DOHH2 (cell line): ENCODE results near the gene WNT3.

ENCODE experiments used
- H3F3A ChIP-seq: fragments of 200-600 bp; sonication (generic), shearing (Covaris generic); 2 replicates; pipeline ENCODE4 v1.6.0; 2016; ENCODE audit warnings: antibody characterized with exemption, mild to moderate bottlenecking; ENCODE audit not compliant: control insufficient read depth, insufficient read depth
- H3K27ac ChIP-seq: fragments of 200-600 bp; sonication (generic); 2 replicates; pipeline ENCODE4 v1.5.1; 2014; ENCODE audit warnings: low read depth, mild to moderate bottlenecking, low read length, moderate library complexity
- H3K27me3 ChIP-seq: fragments of 200-600 bp; sonication (generic); 2 replicates; pipeline ENCODE4 v1.6.1; 2014; ENCODE audit warnings: mild to moderate bottlenecking, low read length, mixed read lengths; ENCODE audit not compliant: control insufficient read depth
- H3K36me3 ChIP-seq: fragments of 200-600 bp; sonication (generic); 2 replicates; pipeline ENCODE4 v1.6.1; 2014; ENCODE audit warnings: mild to moderate bottlenecking, low read length, moderate library complexity, mixed read lengths; ENCODE audit not compliant: control insufficient read depth
- H3K4me1 ChIP-seq: fragments of 200-600 bp; sonication (generic); 2 replicates; pipeline ENCODE4 v1.6.1; 2014; ENCODE audit warnings: mild to moderate bottlenecking, low read length, mixed read lengths; ENCODE audit not compliant: control insufficient read depth
- H3K4me2 ChIP-seq: fragments of 200-600 bp; sonication (generic); 2 replicates; pipeline ENCODE4 v1.6.0; 2014; ENCODE audit warnings: mild to moderate bottlenecking, low read length, moderate library complexity
- H3K4me3 ChIP-seq: fragments of 200-600 bp; sonication (generic); 2 replicates; pipeline ENCODE4 v1.5.1; 2014; ENCODE audit warnings: mild to moderate bottlenecking, low read length, mixed read lengths
- H3K79me2 ChIP-seq: fragments of 200-600 bp; sonication (generic); 2 replicates; pipeline ENCODE4 v1.6.1; 2014; ENCODE audit warnings: mild to moderate bottlenecking, low read length, mixed read lengths; ENCODE audit not compliant: control insufficient read depth
- H3K9me2 ChIP-seq: fragments of 200-600 bp; sonication (generic); replicated peaks from 2 replicates; pipeline ENCODE4 v1.6.1; 2014; ENCODE audit warnings: mild to moderate bottlenecking, low read length, mixed read lengths; ENCODE audit not compliant: control insufficient read depth
- H3K9me3 ChIP-seq: fragments of 200-600 bp; sonication (generic); 2 replicates; pipeline ENCODE4 v1.6.1; 2014; ENCODE audit warnings: antibody characterized with exemption, low read length, mixed read lengths; ENCODE audit not compliant: control insufficient read depth, insufficient read depth
- H4K20me1 ChIP-seq: fragments of 200-600 bp; sonication (generic); 2 replicates; pipeline ENCODE4 v1.6.0; 2014; ENCODE audit warnings: low read depth, mild to moderate bottlenecking, antibody characterized with exemption, low read length, moderate library complexity; ENCODE audit not compliant: control insufficient read depth, insufficient read depth
- EZH2phosphoT487 ChIP-seq: fragments of 200-600 bp; sonication (generic); IDR thresholded peaks from 2 replicates; pipeline ENCODE4 v1.6.1; 2017; ENCODE audit warnings: borderline replicate concordance, mild to moderate bottlenecking, antibody characterized with exemption, low read length, moderate library complexity, mixed read lengths
- TF ChIP-seq, protein P1 (sequence below): fragments of 200-600 bp; sonication (generic); IDR thresholded peaks from one replicate; pipeline ENCODE4 v1.5.1; 2014; ENCODE audit warnings: antibody characterized with exemption, mild to moderate bottlenecking, low read depth, low read length; ENCODE audit not compliant: poor library complexity, severe bottlenecking

The WNT3 gene

DNA sequence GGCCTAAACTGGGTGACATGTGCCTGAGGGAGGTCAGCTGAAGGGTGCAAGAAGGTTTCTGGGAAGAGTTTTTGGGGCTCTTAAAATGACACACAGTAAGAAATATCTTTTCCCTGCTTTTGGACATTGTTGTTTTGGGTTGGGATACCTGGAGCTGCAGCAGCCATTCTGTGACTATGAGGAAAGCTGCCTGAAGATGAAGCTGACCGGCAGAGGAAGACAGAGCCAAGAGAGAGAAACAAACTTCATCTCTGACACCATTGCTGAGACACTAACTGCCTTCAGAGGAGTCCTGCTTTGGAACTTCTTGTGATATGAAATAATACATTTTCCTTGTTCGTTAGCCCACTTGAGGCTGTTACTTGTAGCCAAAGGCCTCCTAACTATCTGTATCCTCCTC, 8.8 kb upstream of the WNT3 start:
- Histone ChIP-seq H3K4me2 (no peak overlapping the region), H3K36me3 (no peaks in the 10 kb centered on the region)

DNA sequence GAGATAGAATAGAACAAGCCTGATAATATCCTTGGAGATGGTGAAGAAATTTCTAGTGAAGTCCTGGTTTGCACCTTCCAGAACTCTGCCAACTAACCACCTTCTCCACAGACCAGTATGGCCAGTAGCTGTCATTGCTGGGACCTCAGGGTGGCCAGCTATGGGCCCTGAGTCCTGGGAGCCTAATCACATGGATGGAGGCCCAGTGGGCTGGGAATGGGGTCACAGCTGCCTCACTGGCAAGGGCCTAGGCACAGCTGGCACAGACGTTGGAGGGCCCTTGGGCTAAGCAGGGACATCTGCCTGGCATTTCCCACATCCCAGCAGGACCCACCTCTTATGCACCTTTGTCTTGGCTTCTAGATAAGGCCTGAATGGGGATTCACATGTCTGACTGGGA, 7.6 kb upstream of the WNT3 start:
- no peaks in the 10 kb centered on the region for H4K20me1 ChIP-seq
- H3K79me2 ChIP-seq = no peaks in the 10 kb centered on the region
- H3K4me1 ChIP-seq = no peaks in the 10 kb centered on the region
- no peak overlapping the region for H3K27ac ChIP-seq
- H3K9me2 ChIP-seq = no peaks in the 10 kb centered on the region
- H3K27me3 ChIP-seq = peaks cover under 1% of the 10 kb centered on the region
- H3K4me3 ChIP-seq = no peak overlapping the region
- H3K36me3 ChIP-seq = no peaks in the 10 kb centered on the region
- H3K4me2 ChIP-seq = no peak overlapping the region
- TF ChIP-seq EZH2phosphoT487 = no peak
- TF ChIP-seq, protein P1, sequence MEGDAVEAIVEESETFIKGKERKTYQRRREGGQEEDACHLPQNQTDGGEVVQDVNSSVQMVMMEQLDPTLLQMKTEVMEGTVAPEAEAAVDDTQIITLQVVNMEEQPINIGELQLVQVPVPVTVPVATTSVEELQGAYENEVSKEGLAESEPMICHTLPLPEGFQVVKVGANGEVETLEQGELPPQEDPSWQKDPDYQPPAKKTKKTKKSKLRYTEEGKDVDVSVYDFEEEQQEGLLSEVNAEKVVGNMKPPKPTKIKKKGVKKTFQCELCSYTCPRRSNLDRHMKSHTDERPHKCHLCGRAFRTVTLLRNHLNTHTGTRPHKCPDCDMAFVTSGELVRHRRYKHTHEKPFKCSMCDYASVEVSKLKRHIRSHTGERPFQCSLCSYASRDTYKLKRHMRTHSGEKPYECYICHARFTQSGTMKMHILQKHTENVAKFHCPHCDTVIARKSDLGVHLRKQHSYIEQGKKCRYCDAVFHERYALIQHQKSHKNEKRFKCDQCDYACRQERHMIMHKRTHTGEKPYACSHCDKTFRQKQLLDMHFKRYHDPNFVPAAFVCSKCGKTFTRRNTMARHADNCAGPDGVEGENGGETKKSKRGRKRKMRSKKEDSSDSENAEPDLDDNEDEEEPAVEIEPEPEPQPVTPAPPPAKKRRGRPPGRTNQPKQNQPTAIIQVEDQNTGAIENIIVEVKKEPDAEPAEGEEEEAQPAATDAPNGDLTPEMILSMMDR = no peak
- no peaks in the 10 kb centered on the region for H3K9me3 ChIP-seq
- no peaks in the 10 kb centered on the region for H3F3A ChIP-seq

More for the DNA sequence above, 8.8 kb upstream of the WNT3 start:
- Histone ChIP-seq H3K4me3 (no peak overlapping the region), H4K20me1 (no peaks in the 10 kb centered on the region), H3K9me3 (no peaks in the 10 kb centered on the region), H3F3A (no peaks in the 10 kb centered on the region), H3K79me2 (no peaks in the 10 kb centered on the region), H3K27me3 (no peaks in the 10 kb centered on the region; the same call in 1 of the 2 replicates), H3K9me2 (no peaks in the 10 kb centered on the region), H3K4me1 (no peaks in the 10 kb centered on the region), H3K27ac (no peak overlapping the region)
- TF ChIP-seq, protein P1 = no peak
- no peak for TF ChIP-seq EZH2phosphoT487

DNA sequence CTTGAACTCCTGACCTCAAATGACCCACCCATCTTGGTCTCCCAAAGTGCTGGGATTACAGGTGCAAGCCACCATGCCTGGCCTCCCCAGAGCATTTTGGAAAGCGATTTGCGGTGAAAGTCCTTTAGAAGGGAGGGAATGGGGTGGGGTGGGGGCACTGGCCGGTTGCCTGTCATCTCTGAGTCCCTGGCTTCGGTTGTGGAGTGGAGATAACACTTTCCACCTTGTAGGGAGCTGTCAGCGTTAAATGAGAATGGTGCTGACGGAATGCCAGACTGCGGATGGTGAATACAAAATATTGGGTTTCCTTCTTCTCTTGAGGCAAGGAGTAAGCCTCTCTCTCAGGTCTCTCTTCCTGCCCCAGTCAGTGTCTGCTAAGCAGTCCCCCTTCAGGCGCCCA, 5.2 kb upstream of the WNT3 start:
- Histone ChIP-seq H3K79me2 (no peaks in the 10 kb centered on the region), H3K27ac (no peak overlapping the region), H3K27me3 (peaks cover 25% of the 10 kb centered on the region), H3K9me2 (no peaks in the 10 kb centered on the region), H3K36me3 (no peaks in the 10 kb centered on the region), H3K9me3 (no peaks in the 10 kb centered on the region), H3F3A (no peaks in the 10 kb centered on the region), H3K4me2 (no peak overlapping the region), H3K4me3 (no peak overlapping the region), H3K4me1 (no peaks in the 10 kb centered on the region), H4K20me1 (no peaks in the 10 kb centered on the region; the same call in 1 of the 2 replicates)
- TF ChIP-seq, protein P1 = no peak
- TF ChIP-seq EZH2phosphoT487 = no peak
